Fibroblast of lung (primary cell): Measurements from ENCODE around the gene DRAP1. TPM values are rescaled to one million over a fixed set of nuclear protein-coding genes. Genes with fewer than 3 reads are reported as not detected.
A peak's percentile ranks its signal among the peaks of the same experiment; 100 is the strongest.

Experiments
- DNase-seq, 2 donors: peaks; one replicate each; pipeline versions ENCODE4 v3.0.0 to v3.0.0-alpha.2; 2010; ENCODE audit warnings: low read depth in 2 of 2
- H2AFZ ChIP-seq: 2 replicates; pipeline ENCODE4 v1.5.1; 2012; ENCODE audit warnings: low read length, control low read depth, inconsistent platforms
- H3K27ac ChIP-seq: 2 replicates; pipeline ENCODE4 v1.5.1; 2011; ENCODE audit warnings: low read length, control low read depth; ENCODE audit not compliant: insufficient read depth
- H3K27me3 ChIP-seq: 2 replicates; pipeline ENCODE4 v1.5.1; 2011; ENCODE audit warnings: mild to moderate bottlenecking, low read length; ENCODE audit not compliant: control insufficient read depth, insufficient read depth
- H3K36me3 ChIP-seq: 2 replicates; pipeline ENCODE4 v1.5.1; 2011; ENCODE audit warnings: low read length; ENCODE audit not compliant: control insufficient read depth, insufficient read depth
- H3K4me1 ChIP-seq: 2 replicates; pipeline ENCODE4 v1.5.1; 2011; ENCODE audit warnings: low read length; ENCODE audit not compliant: control insufficient read depth, insufficient read depth; ENCODE audit errors: extremely low read depth
- H3K4me2 ChIP-seq: 2 replicates; pipeline ENCODE4 v1.5.1; 2011; ENCODE audit warnings: low read length, control low read depth; ENCODE audit not compliant: insufficient read depth; ENCODE audit errors: extremely low read depth
- H3K4me3 ChIP-seq, 4 experiments: fragments of 200-600 bp in 1 of 4; sonication (generic) in 1 of 4; replicated peaks in 1 of 4; 2 replicates each; pipeline ENCODE4 v1.5.1; 2011 to 2016; ENCODE audit warnings: low read length in 4 of 4, low read depth in 3 of 4, mild to moderate bottlenecking in 3 of 4, control low read depth in 2 of 4, inconsistent platforms in 1 of 4, mixed read lengths in 1 of 4; ENCODE audit not compliant: insufficient read depth in 1 of 4; ENCODE audit errors: control extremely low read depth in 1 of 4
- H3K79me2 ChIP-seq: 2 replicates; pipeline ENCODE4 v1.5.1; 2012; ENCODE audit warnings: mild to moderate bottlenecking, low read length, inconsistent platforms; ENCODE audit not compliant: control insufficient read depth, insufficient read depth
- H3K9ac ChIP-seq: 2 replicates; pipeline ENCODE4 v1.5.1; 2011; ENCODE audit warnings: mild to moderate bottlenecking, low read length, control low read depth; ENCODE audit not compliant: insufficient read depth
- H3K9me3 ChIP-seq: 2 replicates; pipeline ENCODE4 v1.5.1; 2012; ENCODE audit warnings: low read depth, low read length; ENCODE audit not compliant: control insufficient read depth, insufficient read depth
- H4K20me1 ChIP-seq: 2 replicates; pipeline ENCODE4 v1.5.1; 2011; ENCODE audit warnings: low read length; ENCODE audit not compliant: control insufficient read depth, insufficient read depth; ENCODE audit errors: extremely low read depth
- EZH2 ChIP-seq: IDR thresholded peaks from 2 replicates; pipeline ENCODE4 v1.5.1; 2012; ENCODE audit warnings: low read length, control low read depth, mild to moderate bottlenecking; ENCODE audit errors: missing control alignments
- polyA plus RNA-seq, 2 donors: library from polyadenylated mRNA; depleted of rRNA in 1 of 2; stranded (reverse) in 1 of 2; unstranded in 1 of 2; fragments of >200 nt; gene quantifications; 2 replicates each; pipeline ENCODE4 v1.2.1, GENCODE V29; 2011 to 2012; ENCODE audit warnings: missing spikeins in 1 of 2
- total RNA-seq: library from RNA; depleted of rRNA; stranded (reverse); fragments of >200 nt; gene quantifications from 2 replicates; pipeline ENCODE4 v1.2.1, GENCODE V29; 2014
- TF ChIP-seq, protein P1 (sequence below), 2 donors: IDR thresholded peaks in 1 of 2; conservative IDR thresholded peaks in 1 of 2; 1 replicate in 1 of 2; 2 replicates in 1 of 2; pipeline ENCODE4 v1.5.1; 2011 to 2012; ENCODE audit warnings: low read length in 2 of 2, control low read depth in 1 of 2, inconsistent platforms in 1 of 2, low read depth in 1 of 2, mild to moderate bottlenecking in 1 of 2

The DRAP1 gene
- total and polyA plus RNA-seq, 2 donors (not counting 1 experiment from before 2014, with no cell fraction given), result 130 to 300 TPM

DNA sequence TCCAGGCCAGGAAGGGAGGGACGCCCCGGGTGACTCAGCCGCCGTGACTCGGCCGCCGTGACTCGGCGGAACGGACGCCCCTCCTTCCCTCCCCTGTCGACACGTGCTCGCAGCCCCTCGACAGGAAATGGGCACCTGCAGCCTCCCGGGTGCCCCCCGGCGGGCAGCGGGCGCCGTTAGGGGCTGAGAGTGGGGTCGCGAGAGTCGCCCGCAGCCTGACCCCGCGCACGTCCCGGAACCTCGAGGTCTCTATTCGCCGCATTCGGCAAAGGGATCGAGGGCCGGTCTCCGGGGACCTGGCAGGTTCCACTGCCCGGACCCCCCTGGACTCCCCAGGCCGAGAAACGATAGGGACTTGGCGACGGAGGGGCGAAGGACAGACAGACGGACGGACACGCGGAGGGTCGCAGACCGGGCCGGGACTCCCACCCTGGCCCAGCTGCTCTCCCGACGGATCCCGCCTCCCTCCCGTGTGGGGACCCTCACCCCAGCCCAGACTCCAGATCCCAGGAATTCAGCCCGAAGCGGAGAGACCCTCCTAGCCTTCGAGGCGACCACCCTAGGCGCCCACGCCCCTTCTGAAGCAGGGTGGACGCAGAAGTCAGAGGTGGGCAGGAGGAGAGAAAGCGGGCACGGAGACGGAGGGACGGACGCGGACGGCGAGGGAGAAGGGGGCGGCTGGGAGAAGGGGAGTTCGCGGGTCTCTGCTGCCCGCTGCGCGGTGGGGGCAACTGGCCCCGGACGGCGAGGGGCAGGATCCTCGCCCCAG is 19.7 kb upstream of the DRAP1 start:
- TF ChIP-seq EZH2, result no peak
- TF ChIP-seq, protein P1, sequence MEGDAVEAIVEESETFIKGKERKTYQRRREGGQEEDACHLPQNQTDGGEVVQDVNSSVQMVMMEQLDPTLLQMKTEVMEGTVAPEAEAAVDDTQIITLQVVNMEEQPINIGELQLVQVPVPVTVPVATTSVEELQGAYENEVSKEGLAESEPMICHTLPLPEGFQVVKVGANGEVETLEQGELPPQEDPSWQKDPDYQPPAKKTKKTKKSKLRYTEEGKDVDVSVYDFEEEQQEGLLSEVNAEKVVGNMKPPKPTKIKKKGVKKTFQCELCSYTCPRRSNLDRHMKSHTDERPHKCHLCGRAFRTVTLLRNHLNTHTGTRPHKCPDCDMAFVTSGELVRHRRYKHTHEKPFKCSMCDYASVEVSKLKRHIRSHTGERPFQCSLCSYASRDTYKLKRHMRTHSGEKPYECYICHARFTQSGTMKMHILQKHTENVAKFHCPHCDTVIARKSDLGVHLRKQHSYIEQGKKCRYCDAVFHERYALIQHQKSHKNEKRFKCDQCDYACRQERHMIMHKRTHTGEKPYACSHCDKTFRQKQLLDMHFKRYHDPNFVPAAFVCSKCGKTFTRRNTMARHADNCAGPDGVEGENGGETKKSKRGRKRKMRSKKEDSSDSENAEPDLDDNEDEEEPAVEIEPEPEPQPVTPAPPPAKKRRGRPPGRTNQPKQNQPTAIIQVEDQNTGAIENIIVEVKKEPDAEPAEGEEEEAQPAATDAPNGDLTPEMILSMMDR (conservative IDR thresholded peaks at IDR 0.05 in 1 of 2, IDR thresholded peaks at IDR 0.05 in 1 of 2; ENCODE audit: low read depth in 1 of 2, low read length in 2 of 2), result no peak
- Histone ChIP-seq H2AFZ (no peak overlapping the region), H4K20me1 (no peaks in the 10 kb centered on the region), H3K79me2 (peaks cover 72% of the 10 kb centered on the region), H3K4me3 (peak overlapping the region; percentile 72 to 97 (median 89)), H3K27me3 (no peaks in the 10 kb centered on the region), H3K9me3 (no peaks in the 10 kb centered on the region), H3K4me1 (peaks cover 37% of the 10 kb centered on the region), H3K36me3 (peaks cover 9% of the 10 kb centered on the region), H3K9ac (peak overlapping the region; percentile 99), H3K27ac (peak overlapping the region; percentile 100), H3K4me2 (peak overlapping the region; percentile 32)
- peak; percentile 71 to 76 for DNase-seq

DNA sequence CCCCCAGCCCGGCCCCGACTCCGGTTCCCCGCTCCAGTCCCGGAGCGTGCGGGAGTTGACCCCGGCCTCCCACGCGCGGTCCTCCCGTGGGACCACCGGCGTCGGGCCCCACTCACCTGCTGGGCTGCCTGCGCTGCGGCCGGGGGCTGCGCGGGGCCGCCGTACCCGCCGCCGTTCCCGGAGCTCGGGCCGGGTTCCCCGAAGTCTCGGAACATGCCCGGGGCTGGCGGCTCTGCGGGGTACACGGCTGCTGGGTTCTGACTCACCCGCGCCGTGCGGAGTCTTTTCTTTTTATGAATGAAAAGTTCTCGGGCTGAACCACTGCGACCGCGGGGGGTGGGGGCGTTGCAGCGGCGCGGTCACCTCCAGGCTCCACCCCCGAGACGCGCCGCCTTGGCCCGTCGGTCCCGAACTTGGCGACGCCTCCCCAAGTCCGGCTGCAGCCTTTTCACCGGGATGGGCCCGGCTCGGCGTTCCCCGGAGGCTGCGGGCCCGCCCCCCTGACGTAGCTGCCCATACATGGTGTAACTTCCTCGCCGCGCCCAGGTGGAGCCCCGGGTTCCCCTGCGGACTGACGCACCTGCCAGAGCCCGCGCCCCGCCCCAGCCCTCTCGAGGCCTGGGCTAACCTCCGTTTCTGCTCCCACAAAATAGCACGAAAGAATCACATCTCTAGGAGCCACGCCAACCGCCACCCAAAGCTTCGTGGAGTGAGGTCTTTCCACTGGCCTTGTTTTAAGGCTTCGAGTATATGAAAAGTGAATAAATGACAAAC is 18.9 kb upstream of the DRAP1 start, which contains the start of gene FOSL1:
TSS of gene FOSL1 (minus strand) at position 264 of the 774 bp plus-strand sequence. CDS start at position 215, 49 bp downstream.
- Histone ChIP-seq H3K4me2 (peak within 1 kb of the TSS; percentile 72), H3K27me3 (no peaks in the 10 kb centered on the region), H3K79me2 (peaks cover 66% of the 10 kb centered on the region), H3K9me3 (no peaks in the 10 kb centered on the region), H4K20me1 (no peaks in the 10 kb centered on the region), H3K9ac (peak within 1 kb of the TSS; percentile 99), H3K4me3 (peak within 1 kb of the TSS; percentile 72 to 97 (median 89)), H2AFZ (no peak within 1 kb of the TSS), H3K27ac (peak within 1 kb of the TSS; percentile 100), H3K36me3 (peaks cover 9% of the 10 kb centered on the region), H3K4me1 (peaks cover 37% of the 10 kb centered on the region)
- TF ChIP-seq EZH2, result no peak
- DNase-seq, result peak; percentile 96 to 97

DNA sequence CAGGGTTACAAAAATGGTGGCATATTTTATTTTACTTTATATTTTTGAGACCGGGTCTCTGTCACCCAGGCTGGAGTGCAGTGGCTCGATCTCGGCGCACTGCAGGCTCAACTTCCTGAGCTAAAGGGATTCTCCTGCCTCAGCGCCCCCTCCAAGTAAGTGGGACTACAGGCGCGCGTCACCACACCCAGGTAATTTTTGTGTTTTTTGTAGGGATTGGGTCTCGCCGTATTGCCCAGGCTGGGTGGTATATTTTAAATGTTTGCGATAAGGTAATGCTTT is 18.4 kb upstream of the DRAP1 start:
- no peak for TF ChIP-seq EZH2
- TF ChIP-seq, protein P1 (conservative IDR thresholded peaks at IDR 0.05 in 1 of 2, IDR thresholded peaks at IDR 0.05 in 1 of 2; ENCODE audit: low read depth in 1 of 2, low read length in 2 of 2), result no peak
- peaks cover 60% of the 10 kb centered on the region for H3K79me2 ChIP-seq

More for the DNA sequence above, 18.4 kb upstream of the DRAP1 start:
- Histone ChIP-seq H2AFZ (no peak overlapping the region), H3K27me3 (no peaks in the 10 kb centered on the region), H3K4me3 (peak overlapping the region in 3 of 4 experiments; percentile 19 to 82 (median 23)), H3K36me3 (peaks cover 9% of the 10 kb centered on the region), H3K27ac (peak overlapping the region; percentile 100), H3K4me1 (peaks cover 37% of the 10 kb centered on the region), H3K9ac (peak overlapping the region; percentile 41), H4K20me1 (no peaks in the 10 kb centered on the region), H3K4me2 (peak overlapping the region; percentile 72), H3K9me3 (no peaks in the 10 kb centered on the region)
- DNase-seq, result no peak
